Cardiac muscle cell (in vitro differentiated cells and primary cell): ENCODE data around the gene FAM76A. TPM values are rescaled to one million over a fixed set of nuclear protein-coding genes. Genes with fewer than 3 reads are reported as not detected.
"Not testable (repeated sequence)": the region's sequence is repeated elsewhere in the genome, so short reads cannot be mapped to it uniquely, and the experiment has no call there.

Experiments used
- DNase-seq, 2 donors: peaks; one replicate each; pipeline versions ENCODE4 v3.0.0 to v3.0.0-alpha.2; 2010 to 2017; ENCODE audit warnings: low read depth in 1 of 2, low spot score in 1 of 2
- H3K27ac ChIP-seq: fragments of 200-600 bp; sonication (generic); 2 replicates; pipeline ENCODE4 v1.5.1; 2016
- H3K27me3 ChIP-seq: fragments of 200-600 bp; sonication (generic); 2 replicates; pipeline ENCODE4 v1.6.0; 2016; ENCODE audit warnings: control low read depth
- H3K36me3 ChIP-seq: fragments of 200-600 bp; sonication (generic); 2 replicates; pipeline ENCODE4 v1.5.1; 2016; ENCODE audit warnings: control low read depth
- H3K4me1 ChIP-seq: fragments of 200-600 bp; sonication (generic); 2 replicates; pipeline ENCODE4 v1.8.1; 2017; ENCODE audit warnings: low read depth, mild to moderate bottlenecking, mixed run types
- H3K4me3 ChIP-seq: fragments of 200-600 bp; sonication (generic); 2 replicates; pipeline ENCODE4 v1.5.1; 2016; ENCODE audit warnings: mild to moderate bottlenecking
- H3K9me3 ChIP-seq: fragments of 200-600 bp; sonication (generic); 2 replicates; pipeline ENCODE4 v1.5.1; 2017; ENCODE audit warnings: low read depth, mild to moderate bottlenecking, control low read depth
- polyA plus RNA-seq: library from polyadenylated mRNA; unstranded; fragments of >200 nt; fragmentation: Nextera tagmentation; extraction: Ambion mirVana; gene quantifications from 2 replicates; pipeline ENCODE4 v1.2.1, GENCODE V29; 2016
- total RNA-seq: library from RNA; depleted of rRNA; stranded (reverse); fragments of >200 nt; gene quantifications from 2 replicates; pipeline ENCODE4 v1.2.3, GENCODE V29; 2016
- TF ChIP-seq, protein P1 (sequence below): IDR thresholded peaks from 2 replicates; pipeline ENCODE4 v1.5.1; 2012; ENCODE audit warnings: low read depth, mild to moderate bottlenecking, low read length

Gene FAM76A
- total and polyA plus RNA-seq, 2 experiments from 2014 or later, result 3.5 to 13.4 TPM

- H3K4me3 ChIP-seq, result no peak overlapping the region
- H3K4me1 ChIP-seq, result peaks cover 11% of the 10 kb centered on the region
- peak in 1 of 2 donors; percentile 89 for DNase-seq
- H3K27ac ChIP-seq, result no peak overlapping the region
- no peaks in the 10 kb centered on the region for H3K9me3 ChIP-seq
- TF ChIP-seq, protein P1, sequence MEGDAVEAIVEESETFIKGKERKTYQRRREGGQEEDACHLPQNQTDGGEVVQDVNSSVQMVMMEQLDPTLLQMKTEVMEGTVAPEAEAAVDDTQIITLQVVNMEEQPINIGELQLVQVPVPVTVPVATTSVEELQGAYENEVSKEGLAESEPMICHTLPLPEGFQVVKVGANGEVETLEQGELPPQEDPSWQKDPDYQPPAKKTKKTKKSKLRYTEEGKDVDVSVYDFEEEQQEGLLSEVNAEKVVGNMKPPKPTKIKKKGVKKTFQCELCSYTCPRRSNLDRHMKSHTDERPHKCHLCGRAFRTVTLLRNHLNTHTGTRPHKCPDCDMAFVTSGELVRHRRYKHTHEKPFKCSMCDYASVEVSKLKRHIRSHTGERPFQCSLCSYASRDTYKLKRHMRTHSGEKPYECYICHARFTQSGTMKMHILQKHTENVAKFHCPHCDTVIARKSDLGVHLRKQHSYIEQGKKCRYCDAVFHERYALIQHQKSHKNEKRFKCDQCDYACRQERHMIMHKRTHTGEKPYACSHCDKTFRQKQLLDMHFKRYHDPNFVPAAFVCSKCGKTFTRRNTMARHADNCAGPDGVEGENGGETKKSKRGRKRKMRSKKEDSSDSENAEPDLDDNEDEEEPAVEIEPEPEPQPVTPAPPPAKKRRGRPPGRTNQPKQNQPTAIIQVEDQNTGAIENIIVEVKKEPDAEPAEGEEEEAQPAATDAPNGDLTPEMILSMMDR, result no peak
- no peaks in the 10 kb centered on the region for H3K36me3 ChIP-seq
- no peaks in the 10 kb centered on the region for H3K27me3 ChIP-seq
Measured at GRCh38 chr1:27787895-27788294, 62.1 kb downstream of the FAM76A start.

DNA sequence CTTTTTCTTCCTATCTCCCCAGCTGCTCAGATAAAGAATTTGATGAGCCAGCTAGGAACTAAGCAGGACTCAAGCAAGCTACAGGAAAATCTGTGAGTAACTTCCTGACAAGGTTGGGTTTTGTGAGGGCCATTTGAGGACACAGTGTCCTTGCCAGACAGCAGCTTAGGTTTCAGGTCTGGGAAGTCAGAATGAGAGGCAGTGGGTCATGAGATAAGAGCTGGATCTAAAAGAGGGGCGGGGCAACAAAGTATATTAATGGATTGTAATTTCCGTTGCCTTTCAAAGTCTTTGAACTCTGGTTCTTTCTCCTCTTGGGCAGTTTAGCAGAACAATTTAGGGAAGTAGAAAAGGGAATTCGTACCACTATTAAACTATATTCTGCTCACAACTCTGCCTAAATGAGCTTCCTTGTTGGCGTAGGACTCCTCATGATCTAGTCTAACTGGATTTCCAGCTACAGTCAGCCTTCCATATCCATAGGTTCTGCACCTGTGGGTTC lies 63.8 kb downstream of the FAM76A start:
- Histone ChIP-seq H3K27me3 (no peaks in the 10 kb centered on the region), H3K4me3 (no peak overlapping the region), H3K27ac (no peak overlapping the region), H3K9me3 (no peaks in the 10 kb centered on the region), H3K36me3 (peaks cover 1% of the 10 kb centered on the region), H3K4me1 (peaks cover 11% of the 10 kb centered on the region)
- TF ChIP-seq, protein P1, result no peak
- peak; percentile 26 to 76 for DNase-seq

DNA sequence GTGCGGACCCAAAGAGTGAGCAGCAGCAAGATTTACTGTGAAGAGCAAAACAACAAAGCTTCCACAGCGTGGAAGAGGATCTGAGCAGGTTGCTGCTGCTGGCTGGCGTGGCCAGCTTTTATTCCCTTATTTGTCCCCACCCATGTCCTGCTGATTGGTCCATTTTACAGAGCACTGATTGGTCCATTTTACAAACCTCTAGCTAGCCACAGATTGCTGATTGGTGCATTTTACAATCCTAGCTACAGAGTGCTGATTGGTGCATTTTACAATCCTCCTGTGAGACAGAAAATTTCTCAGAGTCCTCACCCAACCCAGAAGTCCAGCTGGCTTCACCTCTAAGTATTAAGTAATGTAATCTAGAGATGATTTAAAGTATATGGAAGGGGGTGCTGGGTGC lies 64.5 kb downstream of the FAM76A start:
- H3K4me1 ChIP-seq, result peaks cover 11% of the 10 kb centered on the region
- not testable (repeated sequence) for DNase-seq, H3K4me3 ChIP-seq, H3K36me3 ChIP-seq, H3K27ac ChIP-seq, H3K9me3 ChIP-seq, H3K27me3 ChIP-seq

DNA sequence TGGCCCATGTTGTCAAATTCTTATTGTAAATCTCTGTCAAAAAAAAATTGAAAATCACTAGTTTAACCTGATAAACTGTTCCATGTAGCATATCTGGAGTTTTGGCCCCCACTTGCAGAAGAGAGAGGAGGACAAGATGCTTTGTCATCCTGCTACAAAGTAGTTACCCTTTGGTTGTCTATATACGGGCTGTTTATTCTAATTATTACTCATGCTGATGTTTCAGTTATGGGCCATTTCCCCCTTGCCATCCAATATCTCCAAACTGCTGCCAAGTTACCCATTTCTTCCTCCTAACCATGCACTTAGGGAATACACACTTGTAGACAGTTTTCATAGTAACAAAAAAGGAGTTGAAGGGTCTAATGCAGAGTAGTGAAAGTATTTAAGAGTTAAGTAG lies 69.8 kb downstream of the FAM76A start:
- H3K36me3 ChIP-seq, result peaks cover 16% of the 10 kb centered on the region
- TF ChIP-seq, protein P1, result no peak
- no peaks in the 10 kb centered on the region for H3K9me3 ChIP-seq
- no peaks in the 10 kb centered on the region for H3K4me1 ChIP-seq
- H3K27me3 ChIP-seq, result no peaks in the 10 kb centered on the region
- no peak overlapping the region for H3K27ac ChIP-seq
- H3K4me3 ChIP-seq, result no peak overlapping the region
- no peak for DNase-seq

DNA sequence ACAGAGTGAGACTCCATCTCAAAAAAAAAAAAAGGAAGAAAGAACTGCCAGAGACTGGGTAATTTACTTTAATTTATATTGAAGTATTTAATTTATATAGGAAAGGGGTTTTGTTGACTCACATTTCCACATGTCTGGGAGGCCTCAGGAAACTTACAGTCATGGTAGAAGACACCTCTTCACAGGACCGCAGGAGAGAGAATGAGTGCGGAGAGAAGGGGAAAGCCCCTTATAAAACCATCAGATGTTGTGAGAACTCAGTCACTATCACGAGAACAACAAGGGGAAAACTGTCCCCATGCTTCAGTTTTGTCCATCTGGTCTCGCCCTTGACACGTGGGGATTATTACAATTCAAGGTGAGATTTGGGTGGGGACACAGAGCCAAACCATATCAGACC lies 79.0 kb downstream of the FAM76A start:
- DNase-seq, result no peak
- TF ChIP-seq, protein P1, result no peak

DNA sequence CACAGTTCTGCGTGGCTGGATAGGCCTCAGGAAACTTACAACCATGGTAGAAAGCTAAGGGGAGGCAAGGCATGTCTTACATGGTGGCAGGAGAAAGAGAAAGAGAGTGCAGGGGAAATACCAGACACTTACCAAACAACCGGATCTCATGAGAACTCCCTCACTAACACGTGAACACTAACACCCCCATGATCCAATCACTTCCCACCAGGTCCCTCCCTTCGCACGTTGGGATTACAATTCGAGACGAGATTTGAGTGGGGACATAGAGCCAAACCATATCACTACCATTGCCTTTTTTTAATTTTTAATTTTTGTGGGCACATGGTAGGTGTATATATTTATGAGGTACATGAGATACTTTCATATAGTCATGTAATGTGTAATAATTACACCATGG lies 81.0 kb downstream of the FAM76A start:
- Histone ChIP-seq H3K36me3 (peaks cover 5% of the 10 kb centered on the region), H3K27ac (no peak overlapping the region), H3K9me3 (no peaks in the 10 kb centered on the region), H3K4me1 (no peaks in the 10 kb centered on the region), H3K4me3 (no peak overlapping the region), H3K27me3 (no peaks in the 10 kb centered on the region)
- DNase-seq, result no peak
- TF ChIP-seq, protein P1, result no peak

More for the DNA sequence above, 79.0 kb downstream of the FAM76A start:
- Histone ChIP-seq H3K9me3 (no peaks in the 10 kb centered on the region), H3K4me3 (no peak overlapping the region), H3K4me1 (no peaks in the 10 kb centered on the region), H3K27me3 (no peaks in the 10 kb centered on the region), H3K27ac (no peak overlapping the region), H3K36me3 (peaks cover 7% of the 10 kb centered on the region)
